ENCODE results near the gene TMEM238L.

Gene TMEM238L

GRCh38 chr17:10804546-10804945 lies 647 bp upstream of the TMEM238L start:
- DNase-seq (ENCODE audit: low spot score), result no peak

GRCh38 chr17:10803350-10803749 lies 549 bp downstream of the TMEM238L start:
- DNase-seq (ENCODE audit: low spot score), result no peak

GRCh38 chr17:10802496-10803284 lies 1.2 kb downstream of the TMEM238L start:
- DNase-seq (ENCODE audit: low spot score), result no peak

- no peak for DNase-seq (ENCODE audit: low spot score)
Observed at GRCh38 chr17:10799407-10799806, 4.5 kb downstream of the TMEM238L start.

- DNase-seq (ENCODE audit: low spot score), result no peak
Observed at GRCh38 chr17:10798910-10799309, 5.0 kb downstream of the TMEM238L start.

GRCh38 chr17:10798332-10798749 lies 5.6 kb downstream of the TMEM238L start:
- no peak for DNase-seq (ENCODE audit: low spot score)

GRCh38 chr17:10797476-10798328 lies 6.2 kb downstream of the TMEM238L start:
- DNase-seq (ENCODE audit: low spot score), result no peak

- no peak for DNase-seq (ENCODE audit: low spot score)
Observed at GRCh38 chr17:10793816-10794215, 10.1 kb downstream of the TMEM238L start.

GRCh38 chr17:10793256-10793655 lies 10.6 kb downstream of the TMEM238L start:
- no peak for DNase-seq (ENCODE audit: low spot score)

- DNase-seq (ENCODE audit: low spot score), result no peak
Observed at GRCh38 chr17:10792151-10792550, 11.7 kb downstream of the TMEM238L start.

- no peak for DNase-seq (ENCODE audit: low spot score)
Observed at GRCh38 chr17:10790491-10791401, 13.2 kb downstream of the TMEM238L start.

- no peak for DNase-seq (ENCODE audit: low spot score)
Observed at GRCh38 chr17:10789694-10790271, 14.1 kb downstream of the TMEM238L start.

GRCh38 chr17:10787306-10788045 lies 16.4 kb downstream of the TMEM238L start:
- DNase-seq (ENCODE audit: low spot score), result no peak

- DNase-seq (ENCODE audit: low spot score), result no peak
Observed at GRCh38 chr17:10785295-10785694, 18.6 kb downstream of the TMEM238L start.

- no peak for DNase-seq (ENCODE audit: low spot score)
Observed at GRCh38 chr17:10779609-10780008, 24.3 kb downstream of the TMEM238L start.

- no peak for DNase-seq (ENCODE audit: low spot score)
Observed at GRCh38 chr17:10777890-10778289, 26.0 kb downstream of the TMEM238L start.

- no peak for DNase-seq (ENCODE audit: low spot score)
Observed at GRCh38 chr17:10777131-10777807, 26.6 kb downstream of the TMEM238L start.

- DNase-seq (ENCODE audit: low spot score), result no peak
Observed at GRCh38 chr17:10776381-10776780, 27.5 kb downstream of the TMEM238L start.

GRCh38 chr17:10775740-10776356 lies 28.1 kb downstream of the TMEM238L start:
- DNase-seq (ENCODE audit: low spot score), result no peak

- no peak for DNase-seq (ENCODE audit: low spot score)
Observed at GRCh38 chr17:10775058-10775457, 28.8 kb downstream of the TMEM238L start.
